D721Med (cell line): ENCODE data around the gene CD6.

Experiments used
- DNase-seq: peaks from one replicate; pipeline ENCODE4 v3.0.0; 2011; ENCODE audit warnings: low spot score; ENCODE audit not compliant: insufficient read length
- FAIRE-seq: peaks from 2 replicates; lab custom pipeline; 2011; peaks lifted over from hg19 to GRCh38; lab: Jason Lieb, UNC
- TF ChIP-seq, protein P1 (sequence below): IDR thresholded peaks from 2 replicates; pipeline ENCODE4 v1.5.1; 2012; ENCODE audit warnings: mild to moderate bottlenecking, control low read depth; ENCODE audit not compliant: insufficient read depth; ENCODE audit errors: missing control alignments

Gene CD6

GRCh38 chr11:61028135-61028729, 56.8 kb downstream of the CD6 start:
- FAIRE-seq (no peak), DNase-seq (no peak)
- TF ChIP-seq, protein P1, sequence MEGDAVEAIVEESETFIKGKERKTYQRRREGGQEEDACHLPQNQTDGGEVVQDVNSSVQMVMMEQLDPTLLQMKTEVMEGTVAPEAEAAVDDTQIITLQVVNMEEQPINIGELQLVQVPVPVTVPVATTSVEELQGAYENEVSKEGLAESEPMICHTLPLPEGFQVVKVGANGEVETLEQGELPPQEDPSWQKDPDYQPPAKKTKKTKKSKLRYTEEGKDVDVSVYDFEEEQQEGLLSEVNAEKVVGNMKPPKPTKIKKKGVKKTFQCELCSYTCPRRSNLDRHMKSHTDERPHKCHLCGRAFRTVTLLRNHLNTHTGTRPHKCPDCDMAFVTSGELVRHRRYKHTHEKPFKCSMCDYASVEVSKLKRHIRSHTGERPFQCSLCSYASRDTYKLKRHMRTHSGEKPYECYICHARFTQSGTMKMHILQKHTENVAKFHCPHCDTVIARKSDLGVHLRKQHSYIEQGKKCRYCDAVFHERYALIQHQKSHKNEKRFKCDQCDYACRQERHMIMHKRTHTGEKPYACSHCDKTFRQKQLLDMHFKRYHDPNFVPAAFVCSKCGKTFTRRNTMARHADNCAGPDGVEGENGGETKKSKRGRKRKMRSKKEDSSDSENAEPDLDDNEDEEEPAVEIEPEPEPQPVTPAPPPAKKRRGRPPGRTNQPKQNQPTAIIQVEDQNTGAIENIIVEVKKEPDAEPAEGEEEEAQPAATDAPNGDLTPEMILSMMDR = no peak

DNA sequence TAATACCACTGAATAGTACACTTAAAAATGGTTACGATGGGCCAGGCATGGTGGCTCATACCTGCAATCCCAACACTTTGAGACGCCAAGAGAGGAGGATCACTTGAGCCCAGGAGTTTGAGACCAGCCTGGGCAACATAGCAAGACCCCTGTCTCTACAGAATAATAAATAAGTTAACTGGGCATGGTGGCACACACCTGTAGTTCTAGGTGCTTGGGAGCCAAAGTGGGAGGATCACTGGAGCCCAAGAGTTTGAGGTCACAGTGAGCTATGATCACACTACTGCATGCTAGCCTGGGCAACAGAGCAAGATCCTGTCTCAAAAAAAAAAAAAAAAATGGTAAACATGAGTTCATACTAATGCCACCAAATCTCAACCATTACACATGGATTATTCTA, 61.3 kb downstream of the CD6 start:
- FAIRE-seq = no peak
- no peak for DNase-seq
- TF ChIP-seq, protein P1 = no peak

GRCh38 chr11:61033417-61033816, 61.9 kb downstream of the CD6 start:
- TF ChIP-seq, protein P1 = no peak
- no peak for DNase-seq
- no peak for FAIRE-seq

- FAIRE-seq = no peak
- no peak for DNase-seq
Measured at GRCh38 chr11:61034111-61034510, 62.6 kb downstream of the CD6 start.

DNA sequence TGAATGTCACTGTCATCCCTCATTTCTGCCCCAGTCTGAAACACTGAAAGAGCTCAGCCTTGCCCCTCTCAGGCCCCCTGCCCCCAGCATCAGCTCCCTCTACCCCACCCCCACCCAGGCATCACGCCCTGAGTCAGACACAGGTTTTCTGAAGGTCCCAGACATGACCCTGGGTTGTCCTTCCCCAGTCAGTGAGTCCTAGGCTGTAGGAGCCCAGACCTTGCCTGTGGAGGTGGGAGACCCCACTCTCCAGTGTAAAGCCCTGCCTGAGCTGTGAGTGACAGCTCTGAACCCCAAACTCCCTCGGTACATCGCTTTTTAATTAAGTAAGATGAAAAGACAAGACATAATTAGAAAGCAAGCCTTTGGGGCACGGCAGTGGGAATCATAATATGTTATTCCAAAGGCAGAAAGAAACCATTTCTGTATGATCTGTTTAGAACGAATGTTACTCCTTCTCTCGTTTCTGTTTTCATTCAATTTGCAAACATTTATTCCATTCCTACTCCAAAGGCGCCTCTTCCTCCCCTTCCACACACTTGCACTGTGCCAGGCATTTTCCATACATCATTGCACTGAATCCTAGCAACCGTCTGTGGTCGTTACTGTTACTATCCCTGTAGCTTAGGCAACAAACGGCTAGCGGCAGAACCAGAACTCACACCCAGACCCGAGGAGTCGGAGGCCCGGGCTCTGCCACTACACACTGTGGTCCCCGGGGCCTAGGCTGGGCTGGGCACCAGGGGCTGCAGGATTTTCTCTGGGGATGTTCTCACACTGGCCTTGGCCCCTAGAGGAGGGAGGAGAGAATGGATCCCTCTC, 63.4 kb downstream of the CD6 start:
- FAIRE-seq (no peak), DNase-seq (no peak)
- TF ChIP-seq, protein P1 = no peak

More at GRCh38 chr11:61034111-61034510, 62.6 kb downstream of the CD6 start:
- TF ChIP-seq, protein P1 = no peak

DNA sequence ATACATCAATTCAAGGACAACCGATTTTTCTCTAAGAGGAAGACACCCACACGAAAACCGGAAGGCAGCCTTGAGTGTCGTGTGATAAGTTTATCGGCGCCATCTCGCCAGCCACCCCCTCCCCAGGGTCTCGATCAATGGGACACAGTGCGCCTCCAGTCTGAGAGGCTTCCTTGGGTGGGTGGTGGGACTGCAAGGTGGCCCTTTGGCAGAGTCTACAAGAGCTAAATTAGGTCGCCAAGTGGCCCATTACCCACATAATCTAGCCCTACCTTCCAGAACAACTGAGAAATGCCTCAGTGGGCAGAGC, 64.0 kb downstream of the CD6 start:
- DNase-seq (no peak), FAIRE-seq (no peak)
- TF ChIP-seq, protein P1 = no peak

- FAIRE-seq (no peak), DNase-seq (no peak)
- TF ChIP-seq, protein P1 = no peak
Measured at GRCh38 chr11:61037441-61038093, 66.1 kb downstream of the CD6 start.
